ENCODE measurements around the gene KCNH1. TPM values are rescaled to one million over a fixed set of nuclear protein-coding genes. Genes with fewer than 3 reads are reported as not detected.
"Not testable (repeated sequence)": the region's sequence is repeated elsewhere in the genome, so short reads cannot be mapped to it uniquely, and the experiment has no call there.

KCNH1 gene
- total RNA-seq, 2 donors from 2014 or later: not detected

DNA sequence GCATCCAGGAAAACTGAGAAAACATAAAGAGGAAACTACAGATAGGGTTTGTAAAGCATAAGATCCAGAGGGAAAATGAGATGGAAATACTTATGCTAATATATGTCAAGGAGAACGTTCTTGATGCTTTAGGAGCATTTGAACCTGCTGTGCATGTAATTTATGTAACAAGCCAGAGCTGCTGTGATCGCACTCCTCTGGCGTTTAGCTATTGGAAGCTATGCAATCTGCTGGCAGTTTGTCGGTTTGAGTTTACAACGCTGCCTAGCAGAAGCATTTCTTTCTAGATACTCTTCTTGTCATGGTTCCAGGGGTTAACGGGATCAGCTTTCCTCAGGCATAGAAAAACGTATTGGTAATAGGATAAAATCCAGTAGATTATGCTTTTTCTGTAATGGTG lies 182.7 kb downstream of the KCNH1 start:
- DNase-seq (no peak), ATAC-seq (no peak)
- no peaks in the 10 kb centered on the region for H3K9me3 ChIP-seq (ENCODE audit: control insufficient read depth, low read length, poor library complexity, severe bottlenecking)
- no peaks in the 10 kb centered on the region for H3K4me1 Mint-ChIP-seq
- H3K27me3 Mint-ChIP-seq: peaks cover 8% of the 10 kb centered on the region
- H3K27ac Mint-ChIP-seq: no peak overlapping the region
- no peak overlapping the region for H3K4me3 Mint-ChIP-seq
- H3K36me3 Mint-ChIP-seq (ENCODE audit: low read depth): no peaks in the 10 kb centered on the region

DNA sequence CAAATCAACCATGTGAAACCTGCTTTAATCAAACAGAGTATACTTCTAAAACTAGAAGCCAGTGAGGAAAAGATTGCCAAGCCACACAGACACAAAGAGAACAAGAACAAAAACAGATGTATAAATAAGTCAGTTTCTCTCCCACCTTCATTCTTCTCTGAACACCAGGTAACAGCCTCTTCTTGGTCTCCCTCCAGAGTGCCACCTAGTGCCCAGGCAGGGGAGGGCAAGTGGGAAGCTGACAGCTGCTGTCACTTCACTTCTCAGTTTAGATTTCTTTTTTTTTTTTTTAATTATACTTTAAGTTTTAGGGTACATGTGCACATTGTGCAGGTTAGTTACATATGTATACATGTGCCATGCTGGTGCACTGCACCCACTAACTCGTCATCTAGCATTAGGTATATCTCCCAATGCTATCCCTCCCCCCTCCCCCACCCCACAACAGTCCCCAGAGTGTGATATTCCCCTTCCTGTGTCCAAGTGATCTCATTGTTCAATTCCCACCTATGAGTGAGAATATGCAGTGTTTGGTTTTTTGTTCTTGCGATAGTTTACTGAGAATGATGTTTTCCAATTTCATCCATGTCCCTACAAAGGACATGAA lies 183.9 kb downstream of the KCNH1 start:
- not testable (repeated sequence) for H3K9me3 ChIP-seq (ENCODE audit: control insufficient read depth, low read length, poor library complexity, severe bottlenecking); ATAC-seq; H3K36me3 Mint-ChIP-seq (ENCODE audit: low read depth); H3K4me3 Mint-ChIP-seq; H3K4me1 Mint-ChIP-seq; H3K27ac Mint-ChIP-seq
- H3K27me3 Mint-ChIP-seq: peaks cover 18% of the 10 kb centered on the region
- peak in 2 of 3 donors; percentile 13 to 25 for DNase-seq

- no peaks in the 10 kb centered on the region for H3K36me3 Mint-ChIP-seq (ENCODE audit: low read depth)
- no peak for DNase-seq
- peaks cover 19% of the 10 kb centered on the region for H3K27me3 Mint-ChIP-seq
- H3K9me3 ChIP-seq (ENCODE audit: control insufficient read depth, low read length, poor library complexity, severe bottlenecking): no peaks in the 10 kb centered on the region
- no peak for ATAC-seq
- H3K4me3 Mint-ChIP-seq: no peak overlapping the region
- H3K4me1 Mint-ChIP-seq: peaks cover 2% of the 10 kb centered on the region
- H3K27ac Mint-ChIP-seq: no peak overlapping the region
These were observed 184.5 kb downstream of the KCNH1 start for GRCh38 chr1:210949489-210949888.

GRCh38 chr1:210949039-210949438 lies 184.9 kb downstream of the KCNH1 start:
- ATAC-seq (no peak), DNase-seq (no peak)
- H3K27me3 Mint-ChIP-seq: peaks cover 19% of the 10 kb centered on the region
- H3K27ac Mint-ChIP-seq: no peak overlapping the region
- H3K4me1 Mint-ChIP-seq: peaks cover 2% of the 10 kb centered on the region
- no peaks in the 10 kb centered on the region for H3K36me3 Mint-ChIP-seq (ENCODE audit: low read depth)
- H3K4me3 Mint-ChIP-seq: no peak overlapping the region
- no peaks in the 10 kb centered on the region for H3K9me3 ChIP-seq (ENCODE audit: control insufficient read depth, low read length, poor library complexity, severe bottlenecking)

DNA sequence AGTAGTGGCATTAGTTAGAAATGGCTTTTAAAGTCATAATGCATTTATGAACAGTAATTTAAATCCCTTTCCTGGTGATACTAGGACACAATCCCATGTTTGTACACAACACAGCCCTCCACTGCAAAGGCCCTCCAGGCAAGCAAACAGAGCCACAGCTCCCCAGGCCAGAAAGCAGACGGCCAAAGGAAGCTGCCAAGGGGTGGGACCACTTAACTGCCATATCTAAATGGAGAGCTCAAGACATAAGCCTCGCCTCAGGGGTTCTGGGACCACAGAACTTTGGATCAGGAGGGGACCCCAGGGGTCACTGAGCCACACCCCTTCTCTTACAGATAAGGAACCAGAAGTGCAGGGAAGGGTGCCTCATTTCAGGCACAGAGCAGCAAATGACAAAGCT lies 189.7 kb downstream of the KCNH1 start:
- Mint-ChIP-seq H3K27ac (no peak overlapping the region), H3K4me1 (peaks cover 2% of the 10 kb centered on the region)

DNA sequence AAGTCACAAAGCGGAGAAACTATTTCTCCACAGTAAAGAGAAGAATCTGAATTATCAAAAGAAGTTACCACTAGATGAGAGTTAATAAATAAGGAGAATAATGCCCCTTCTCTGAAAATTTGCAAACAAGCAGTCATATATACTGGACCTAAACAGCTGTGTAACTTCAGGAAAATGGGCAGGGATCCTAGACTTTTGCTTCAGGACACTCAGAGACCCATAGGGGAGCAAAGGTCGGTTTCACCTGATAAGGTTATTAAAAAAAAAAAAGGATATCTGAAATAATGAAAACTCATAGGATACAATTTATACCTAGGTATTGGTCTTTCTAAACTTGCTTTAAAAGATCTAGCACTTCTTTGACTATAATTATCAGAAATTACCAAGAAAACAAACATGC lies 191.4 kb downstream of the KCNH1 start:
- no peaks in the 10 kb centered on the region for H3K36me3 Mint-ChIP-seq (ENCODE audit: low read depth)
- DNase-seq: no peak
- peaks cover 2% of the 10 kb centered on the region for H3K4me1 Mint-ChIP-seq
- peaks cover 19% of the 10 kb centered on the region for H3K27me3 Mint-ChIP-seq
- no peak overlapping the region for H3K27ac Mint-ChIP-seq
- H3K4me3 Mint-ChIP-seq: no peak overlapping the region
- no peaks in the 10 kb centered on the region for H3K9me3 ChIP-seq (ENCODE audit: control insufficient read depth, low read length, poor library complexity, severe bottlenecking)
- no peak for ATAC-seq

More for the DNA sequence above, 189.7 kb downstream of the KCNH1 start:
- H3K27me3 Mint-ChIP-seq: peaks cover 19% of the 10 kb centered on the region
- ATAC-seq (no peak), DNase-seq (no peak)
- no peaks in the 10 kb centered on the region for H3K9me3 ChIP-seq (ENCODE audit: control insufficient read depth, low read length, poor library complexity, severe bottlenecking)
- no peak overlapping the region for H3K4me3 Mint-ChIP-seq
- no peaks in the 10 kb centered on the region for H3K36me3 Mint-ChIP-seq (ENCODE audit: low read depth)

- H3K9me3 ChIP-seq (ENCODE audit: control insufficient read depth, low read length, poor library complexity, severe bottlenecking): no peaks in the 10 kb centered on the region
- Mint-ChIP-seq H3K27me3 (peaks cover 2% of the 10 kb centered on the region), H3K36me3 (ENCODE audit: low read depth) (no peaks in the 10 kb centered on the region), H3K27ac (no peak overlapping the region), H3K4me3 (no peak overlapping the region), H3K4me1 (no peaks in the 10 kb centered on the region)
- DNase-seq: no peak
- no peak for ATAC-seq
These were observed 193.8 kb downstream of the KCNH1 start for GRCh38 chr1:210940081-210940617.

- Mint-ChIP-seq H3K4me3 (no peak overlapping the region), H3K27me3 (no peaks in the 10 kb centered on the region), H3K36me3 (ENCODE audit: low read depth) (no peaks in the 10 kb centered on the region), H3K27ac (no peak overlapping the region), H3K4me1 (no peaks in the 10 kb centered on the region)
- ATAC-seq: no peak
- H3K9me3 ChIP-seq (ENCODE audit: control insufficient read depth, low read length, poor library complexity, severe bottlenecking): no peaks in the 10 kb centered on the region
- no peak for DNase-seq
These were observed 195.5 kb downstream of the KCNH1 start for GRCh38 chr1:210938416-210938925.

- Mint-ChIP-seq H3K4me3 (no peak overlapping the region), H3K4me1 (no peaks in the 10 kb centered on the region), H3K36me3 (ENCODE audit: low read depth) (no peaks in the 10 kb centered on the region), H3K27ac (no peak overlapping the region), H3K27me3 (no peaks in the 10 kb centered on the region)
- ATAC-seq: no peak
- H3K9me3 ChIP-seq (ENCODE audit: control insufficient read depth, low read length, poor library complexity, severe bottlenecking): no peaks in the 10 kb centered on the region
- no peak for DNase-seq
These were observed 196.1 kb downstream of the KCNH1 start for GRCh38 chr1:210937846-210938245.

- DNase-seq (no peak), ATAC-seq (no peak)
- H3K27me3 Mint-ChIP-seq: no peaks in the 10 kb centered on the region
- H3K4me3 Mint-ChIP-seq: no peak overlapping the region
- H3K9me3 ChIP-seq (ENCODE audit: control insufficient read depth, low read length, poor library complexity, severe bottlenecking): no peaks in the 10 kb centered on the region
- H3K36me3 Mint-ChIP-seq (ENCODE audit: low read depth): no peaks in the 10 kb centered on the region
- no peaks in the 10 kb centered on the region for H3K4me1 Mint-ChIP-seq
- no peak overlapping the region for H3K27ac Mint-ChIP-seq
These were observed 198.0 kb downstream of the KCNH1 start for GRCh38 chr1:210935905-210936304.

- DNase-seq: no peak
- H3K4me1 Mint-ChIP-seq: no peaks in the 10 kb centered on the region
- no peaks in the 10 kb centered on the region for H3K9me3 ChIP-seq (ENCODE audit: control insufficient read depth, low read length, poor library complexity, severe bottlenecking)
- H3K27ac Mint-ChIP-seq: no peak overlapping the region
- no peak overlapping the region for H3K4me3 Mint-ChIP-seq
- no peak for ATAC-seq
- no peaks in the 10 kb centered on the region for H3K27me3 Mint-ChIP-seq
- no peaks in the 10 kb centered on the region for H3K36me3 Mint-ChIP-seq (ENCODE audit: low read depth)
These were observed 201.8 kb downstream of the KCNH1 start for GRCh38 chr1:210932104-210932503.

DNA sequence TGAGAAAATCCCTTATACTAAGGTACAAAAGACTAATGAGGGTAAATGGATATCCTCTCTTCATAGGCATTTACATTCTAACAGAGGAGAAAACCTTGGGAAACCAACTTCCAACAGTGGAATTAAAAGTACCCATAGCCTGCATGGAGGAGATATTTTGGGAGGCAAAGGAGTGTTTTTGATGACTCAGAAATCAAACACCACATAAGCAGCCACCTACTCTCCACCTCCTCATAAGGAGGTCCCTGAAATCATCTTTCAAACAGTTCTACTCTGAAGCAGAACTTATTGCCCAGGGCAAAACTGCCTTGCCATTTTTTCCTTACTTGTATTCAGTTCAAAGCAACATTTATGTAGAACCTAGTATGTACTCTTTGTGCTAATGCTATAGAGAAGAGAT lies 211.3 kb downstream of the KCNH1 start:
- H3K27ac Mint-ChIP-seq: no peak overlapping the region
- no peaks in the 10 kb centered on the region for H3K36me3 Mint-ChIP-seq (ENCODE audit: low read depth)
- ATAC-seq: no peak
- peaks cover 23% of the 10 kb centered on the region for H3K27me3 Mint-ChIP-seq
- no peaks in the 10 kb centered on the region for H3K9me3 ChIP-seq (ENCODE audit: control insufficient read depth, low read length, poor library complexity, severe bottlenecking)
- no peak for DNase-seq
- no peak overlapping the region for H3K4me3 Mint-ChIP-seq
- no peaks in the 10 kb centered on the region for H3K4me1 Mint-ChIP-seq

DNA sequence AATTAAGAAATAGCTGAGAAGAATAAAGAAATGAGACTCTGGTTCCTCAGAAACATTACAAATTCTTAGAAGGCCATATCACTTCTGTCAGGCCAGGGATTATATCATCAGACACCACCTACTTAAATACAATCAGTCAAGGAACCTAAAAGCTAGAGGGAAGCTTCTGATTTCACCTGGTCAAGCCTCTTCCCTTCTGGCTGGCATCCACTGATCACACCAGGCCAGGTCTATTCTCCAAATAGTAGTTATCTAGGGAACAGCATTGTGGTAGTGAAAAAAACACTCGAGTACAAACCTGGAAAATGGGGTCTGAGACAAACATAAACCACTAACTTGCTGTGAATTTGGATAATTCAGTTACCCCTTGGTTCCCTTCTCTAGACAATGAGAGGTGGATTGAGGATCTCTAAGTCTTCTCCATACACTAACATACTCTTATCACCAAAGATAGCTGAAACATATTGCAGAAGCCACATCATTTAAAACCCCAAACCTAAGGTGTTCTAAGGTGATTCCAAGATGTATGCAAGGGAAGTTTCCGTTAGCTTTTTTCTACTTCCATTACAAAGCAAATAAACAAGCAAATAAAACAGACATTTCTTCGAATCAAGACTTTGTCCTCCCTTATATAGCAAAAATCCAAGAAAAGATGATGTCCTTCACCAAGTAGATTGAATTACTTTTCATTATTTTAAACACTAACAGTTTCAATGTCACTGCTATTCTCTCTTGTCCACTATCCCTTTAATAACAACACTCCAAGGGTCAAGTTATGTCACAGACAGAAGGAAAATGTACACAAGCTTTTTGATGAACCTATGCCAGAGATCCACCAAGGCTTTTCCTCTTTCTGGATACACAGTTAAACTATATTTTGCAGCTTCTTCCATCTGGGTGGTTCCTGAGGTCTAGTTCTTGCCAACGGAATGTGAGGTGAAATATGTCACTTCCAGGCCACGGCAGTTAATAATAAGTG lies 212.9 kb downstream of the KCNH1 start:
- H3K4me1 Mint-ChIP-seq: peaks cover 3% of the 10 kb centered on the region
- DNase-seq (no peak), ATAC-seq (no peak)
- H3K27ac Mint-ChIP-seq: no peak overlapping the region
- peaks cover 2% of the 10 kb centered on the region for H3K36me3 Mint-ChIP-seq (ENCODE audit: low read depth)
- peaks cover 32% of the 10 kb centered on the region for H3K27me3 Mint-ChIP-seq
- no peak overlapping the region for H3K4me3 Mint-ChIP-seq
- H3K9me3 ChIP-seq (ENCODE audit: control insufficient read depth, low read length, poor library complexity, severe bottlenecking): no peaks in the 10 kb centered on the region

All from T-helper 17 cell (primary cell).